Gastroesophageal sphincter (tissue), 4 donors: ENCODE measurements around the gene SNX25. TPM values are rescaled to one million over a fixed set of nuclear protein-coding genes. Genes with fewer than 3 reads are reported as not detected.
"Not testable (repeated sequence)": the region's sequence is repeated elsewhere in the genome, so short reads cannot be mapped to it uniquely, and the experiment has no call there.

Experiments
- ATAC-seq: fragments of 150-250 bp; one replicate; pipeline ENCODE4 v1.9.1; 2016; ENCODE audit warnings: mild to moderate bottlenecking, moderate library complexity
- H3K27ac ChIP-seq, 4 donors: fragments of 200-600 bp; sonication (generic) in 3 of 4; 1 replicate in 3 of 4; 2 replicates in 1 of 4; pipeline ENCODE4 v1.5.1; 2016 to 2019
- H3K27me3 ChIP-seq: fragments of 200-600 bp; sonication (generic); one replicate; pipeline ENCODE4 v1.5.1; 2019
- H3K36me3 ChIP-seq, 2 donors: fragments of 200-600 bp; sonication (generic); one replicate each; pipeline ENCODE4 v1.5.1; 2019; ENCODE audit warnings: control low read depth in 1 of 2
- H3K4me1 ChIP-seq, 3 donors: fragments of 200-600 bp; sonication (generic); 1 replicate in 2 of 3; 2 replicates in 1 of 3; pipeline ENCODE4 v1.5.1; 2016 to 2019; ENCODE audit warnings: control low read depth in 2 of 3
- H3K4me3 ChIP-seq, 2 donors: fragments of 200-600 bp; sonication (generic); one replicate each; pipeline ENCODE4 v1.5.1; 2019; ENCODE audit warnings: mild to moderate bottlenecking in 1 of 2, moderate library complexity in 1 of 2
- H3K9me3 ChIP-seq, 3 donors: fragments of 200-600 bp; sonication (generic); one replicate each; pipeline ENCODE4 v1.5.1; 2017 to 2019; ENCODE audit warnings: control low read depth in 2 of 3
- CTCF ChIP-seq, 4 experiments: fragments of 200-600 bp in 2 of 4; fragments of 450-650 bp in 2 of 4; sonication (generic) in 1 of 4; IDR thresholded peaks; one replicate each; pipeline ENCODE4 v1.5.1; 2017 to 2019; ENCODE audit warnings: antibody characterized with exemption in 4 of 4, mild to moderate bottlenecking in 2 of 4, moderate library complexity in 2 of 4
- EP300 ChIP-seq: sonication (generic); formaldehyde crosslinking; IDR thresholded peaks from one replicate; pipeline ENCODE4 v1.6.1; 2017; ENCODE audit warnings: antibody characterized with exemption, mild to moderate bottlenecking
- POLR2A ChIP-seq, 2 donors: fragments of 450-650 bp; IDR thresholded peaks; one replicate each; pipeline ENCODE4 v1.6.1; 2017; ENCODE audit warnings: antibody characterized with exemption in 2 of 2, mild to moderate bottlenecking in 2 of 2, moderate library complexity in 1 of 2
- POLR2AphosphoS5 ChIP-seq: sonication (generic); formaldehyde crosslinking; IDR thresholded peaks from one replicate; pipeline ENCODE4 v1.6.1; 2017; ENCODE audit warnings: antibody characterized with exemption
- WGBS, 2 donors: methylation state at CpG; one replicate each; pipeline ENCODE4 v1.1.5; 2018; ENCODE audit warnings: low coverage in 1 of 2; 5-methylcytosine and 5-hydroxymethylcytosine counted together
- total RNA-seq, 4 donors: library from RNA; depleted of rRNA; stranded (reverse); fragments of >200 nt; gene quantifications; one replicate each; pipeline ENCODE4 v1.1.0, GENCODE V29; 2016

SNX25 gene
- total RNA-seq, 4 donors from 2014 or later, result 17.9 to 30.5 (median 24.9) TPM

GRCh38 chr4:185255868-185256267 lies 46.5 kb downstream of the SNX25 start:
- Histone ChIP-seq H3K4me3 (no peak overlapping the region), H3K27ac (no peak overlapping the region), H3K36me3 (no peaks in the 10 kb centered on the region), H3K9me3 (no peaks in the 10 kb centered on the region), H3K27me3 (no peaks in the 10 kb centered on the region), H3K4me1 (peaks cover 0 to 22% (median 0%) of the 10 kb centered on the region in 3 donors)
- TF ChIP-seq CTCF (IDR thresholded peaks at IDR 0.05) (no peak), POLR2AphosphoS5 (no peak), EP300 (no peak), POLR2A (IDR thresholded peaks at IDR 0.05) (no peak)
- ATAC-seq, result no peak
- WGBS, 2 donors, result 93 to 97% methylated on average over 3 of the region's 3 CpGs

- ATAC-seq, result no peak
- TF ChIP-seq POLR2AphosphoS5 (no peak), EP300 (no peak), POLR2A (IDR thresholded peaks at IDR 0.05) (no peak), CTCF (IDR thresholded peaks at IDR 0.05) (no peak)
These were observed 47.0 kb downstream of the SNX25 start for GRCh38 chr4:185256446-185256845.

GRCh38 chr4:185257086-185257485 lies 47.7 kb downstream of the SNX25 start:
- Histone ChIP-seq H3K4me1 (peaks cover 0 to 18% (median 0%) of the 10 kb centered on the region in 3 donors), H3K9me3 (no peaks in the 10 kb centered on the region), H3K27ac (no peak overlapping the region), H3K27me3 (no peaks in the 10 kb centered on the region), H3K36me3 (no peaks in the 10 kb centered on the region), H3K4me3 (no peak overlapping the region)
- ATAC-seq, result no peak
- WGBS, 2 donors, result 91 to 96% methylated on average over 3 of the region's 3 CpGs
- TF ChIP-seq POLR2A (IDR thresholded peaks at IDR 0.05), result no peak
- TF ChIP-seq POLR2AphosphoS5, result no peak
- no peak for TF ChIP-seq CTCF (IDR thresholded peaks at IDR 0.05)
- no peak for TF ChIP-seq EP300

More at GRCh38 chr4:185256446-185256845, 47.0 kb downstream of the SNX25 start:
- no peaks in the 10 kb centered on the region for H3K9me3 ChIP-seq
- H3K27ac ChIP-seq, result no peak overlapping the region
- peaks cover 0 to 22% (median 0%) of the 10 kb centered on the region in 3 donors for H3K4me1 ChIP-seq
- H3K27me3 ChIP-seq, result no peaks in the 10 kb centered on the region
- no peak overlapping the region for H3K4me3 ChIP-seq
- no peaks in the 10 kb centered on the region for H3K36me3 ChIP-seq
- 100% methylated on average over 2 of the region's 3 CpGs; no CpG with 5 or more reads in 1 of the 2 donors for WGBS, 2 donors

GRCh38 chr4:185257694-185258093 lies 48.3 kb downstream of the SNX25 start:
- Histone ChIP-seq H3K27ac (no peak overlapping the region), H3K4me1 (peaks cover 0 to 12% (median 0%) of the 10 kb centered on the region in 3 donors), H3K27me3 (no peaks in the 10 kb centered on the region), H3K36me3 (peaks cover 0 to 2% of the 10 kb centered on the region in 2 donors), H3K4me3 (no peak overlapping the region), H3K9me3 (no peaks in the 10 kb centered on the region)
- TF ChIP-seq POLR2A (IDR thresholded peaks at IDR 0.05) (no peak), CTCF (IDR thresholded peaks at IDR 0.05) (no peak), POLR2AphosphoS5 (no peak), EP300 (no peak)
- WGBS, 2 donors, result 86 to 90% methylated on average over 1 of the region's 1 CpG
- no peak for ATAC-seq

- H3K9me3 ChIP-seq, H3K36me3 ChIP-seq, H3K4me3 ChIP-seq, H3K4me1 ChIP-seq, H3K27me3 ChIP-seq, ATAC-seq, H3K27ac ChIP-seq: not testable (repeated sequence)
- WGBS, 2 donors, result 9 to 14% methylated on average over 2 of the region's 2 CpGs
These were observed 49.3 kb downstream of the SNX25 start for GRCh38 chr4:185258741-185259140.
